NCI-H526 treated with DMSO at 0.1 percent for 48 hours (cell line): ENCODE data around the gene ATG16L1.

Experiments used
- DNase-seq: peaks from one replicate; lab custom pipeline; 2025; lab: John Stamatoyannopoulos, UW

ATG16L1 gene

GRCh38 chr2:233260661-233261060 is 9.2 kb downstream of the ATG16L1 start:
- DNase-seq: no peak

DNA sequence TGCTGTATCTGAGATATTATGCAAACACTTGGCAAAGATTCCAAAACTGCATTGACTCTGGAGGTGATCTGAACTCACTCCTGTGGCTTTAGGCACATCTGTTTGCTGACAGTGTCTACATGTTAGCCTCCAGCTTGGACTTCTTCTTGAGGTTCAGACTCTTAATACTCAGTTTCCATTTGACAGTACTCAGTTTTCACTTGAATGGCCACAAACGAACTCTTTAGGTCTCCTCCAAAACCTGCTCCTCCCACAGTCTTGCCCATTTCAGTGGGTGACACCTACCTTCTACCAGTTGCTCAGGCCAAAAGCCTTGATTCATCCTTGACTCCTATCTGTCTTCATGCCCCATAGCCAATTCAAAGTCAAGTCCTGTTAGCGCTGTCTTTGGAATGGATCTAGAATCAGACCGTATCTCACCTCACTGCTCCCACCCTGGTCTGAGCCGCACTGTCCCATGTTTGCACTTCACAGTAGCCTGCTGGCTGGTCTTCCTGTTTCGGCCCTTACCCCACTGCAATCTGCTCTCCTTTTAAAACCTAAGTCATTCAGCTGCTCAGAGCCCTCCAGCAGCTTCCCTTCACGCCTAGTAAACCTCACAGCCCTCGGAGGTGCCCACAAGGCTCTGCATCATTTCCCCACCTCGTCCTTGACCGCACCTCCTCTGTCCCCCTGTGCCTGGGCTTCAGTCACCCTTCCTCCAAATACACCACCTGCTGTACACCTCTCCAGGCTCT is 10.5 kb downstream of the ATG16L1 start:
- DNase-seq: no peak

DNA sequence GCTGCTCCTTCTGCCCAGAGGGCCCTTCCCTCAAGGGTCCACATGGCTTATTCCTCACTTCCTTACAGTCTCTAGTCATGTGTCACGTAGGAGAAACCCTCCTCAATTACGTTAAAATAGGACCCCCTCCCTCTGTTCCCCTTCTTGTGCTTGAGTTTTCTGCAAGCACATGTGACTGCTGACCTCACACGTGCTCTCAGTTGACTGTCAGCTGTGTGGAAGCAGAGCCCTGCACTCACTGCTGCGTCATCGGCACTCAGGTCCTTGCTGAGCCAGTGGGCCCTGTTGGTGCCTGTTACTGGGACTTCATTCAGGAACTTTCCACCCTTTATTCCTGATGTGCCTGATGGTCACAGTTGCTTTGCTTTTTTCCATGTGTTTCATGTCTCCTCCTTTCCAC is 11.1 kb downstream of the ATG16L1 start:
- DNase-seq: no peak

GRCh38 chr2:233263045-233263570 is 11.6 kb downstream of the ATG16L1 start:
- DNase-seq: no peak

DNA sequence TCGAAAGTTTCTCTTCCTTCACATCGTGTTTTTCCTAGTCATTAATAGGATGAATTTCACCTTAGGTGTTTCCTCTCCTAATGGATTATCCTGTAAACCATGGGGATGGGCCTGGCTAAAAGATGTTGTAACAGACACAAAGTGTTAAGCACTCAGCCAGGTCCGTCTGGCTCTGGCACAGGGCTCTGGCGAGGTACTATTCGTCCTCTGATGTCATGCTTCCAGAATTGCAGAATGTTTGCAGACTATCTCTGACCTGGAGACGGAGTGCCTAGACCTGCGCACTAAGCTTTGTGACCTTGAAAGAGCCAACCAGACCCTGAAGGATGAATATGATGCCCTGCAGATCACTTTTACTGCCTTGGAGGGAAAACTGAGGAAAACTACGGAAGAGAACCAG is 13.2 kb downstream of the ATG16L1 start:
- no peak for DNase-seq

- no peak for DNase-seq
Observed at GRCh38 chr2:233265899-233266431, 14.5 kb downstream of the ATG16L1 start.

DNA sequence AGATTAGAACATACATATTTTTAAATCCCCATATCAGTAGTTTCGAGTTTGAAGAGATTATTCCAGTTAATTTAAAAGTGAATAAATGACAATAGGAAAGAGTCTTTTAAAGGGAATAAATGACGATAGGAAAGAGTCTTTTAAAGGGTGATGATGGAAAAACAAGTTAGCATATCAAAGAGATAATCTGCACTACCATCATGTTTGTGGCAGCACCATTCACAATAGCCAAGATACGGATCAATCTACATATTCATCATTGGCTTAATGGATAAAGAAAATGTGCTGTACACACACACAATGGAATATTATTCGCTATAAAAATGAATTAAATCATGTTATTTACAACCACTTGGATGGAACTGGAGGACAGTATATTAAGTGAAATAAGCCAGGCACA is 15.0 kb downstream of the ATG16L1 start:
- no peak for DNase-seq

DNA sequence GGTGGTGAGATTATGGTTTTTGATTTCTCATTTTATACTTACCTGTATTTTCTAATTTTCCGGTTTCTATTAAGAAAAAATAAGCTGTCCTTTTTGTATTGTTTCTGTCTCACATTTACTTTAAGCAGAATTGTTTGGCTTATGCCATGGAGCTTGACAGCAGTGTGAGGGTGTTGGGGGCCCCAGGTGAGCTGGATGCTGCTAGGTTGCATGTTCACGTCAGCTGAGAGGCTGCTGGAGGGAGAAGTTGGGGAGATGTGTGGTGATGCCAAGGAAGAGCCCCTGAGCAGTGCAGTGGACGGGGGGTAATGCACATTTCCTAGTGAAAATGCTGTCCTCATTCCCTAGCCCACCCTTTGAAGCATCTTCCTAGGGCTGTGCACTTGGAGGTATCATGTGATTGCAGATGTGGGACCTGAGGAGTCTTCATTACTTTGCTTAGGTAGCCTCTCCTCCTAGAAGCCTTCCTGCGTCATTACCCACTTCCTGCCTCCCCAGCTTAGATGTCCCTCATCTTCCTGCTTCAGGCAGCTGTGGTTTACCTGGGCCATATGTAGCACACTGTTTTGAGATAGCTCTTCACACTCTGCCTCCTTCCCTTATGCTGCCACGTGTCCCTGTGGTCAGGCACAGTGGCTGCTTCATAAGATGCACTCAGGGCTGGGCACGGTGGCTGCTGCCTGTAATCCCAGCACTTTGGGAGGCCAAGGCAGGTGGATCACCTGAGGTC is 16.2 kb downstream of the ATG16L1 start:
- DNase-seq: no peak

DNA sequence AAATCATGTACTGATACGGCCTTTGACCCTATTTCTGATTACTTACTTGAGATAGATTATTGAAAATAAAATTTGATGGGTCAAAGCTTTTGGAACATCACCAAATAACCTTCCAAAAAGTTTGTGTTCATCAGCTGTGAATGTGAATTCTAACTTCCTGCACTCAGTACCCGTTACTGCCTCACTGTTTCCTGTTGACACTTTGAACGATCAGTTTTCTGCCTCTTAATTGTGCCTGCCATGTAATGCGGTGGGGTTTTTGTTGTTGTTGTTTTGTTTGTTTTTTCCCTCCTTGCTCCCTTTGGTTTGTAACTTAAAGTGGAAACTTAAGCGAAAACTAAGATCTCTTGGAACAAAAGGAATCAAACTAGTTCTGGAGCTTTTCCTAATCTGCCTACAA is 18.9 kb downstream of the ATG16L1 start:
- no peak for DNase-seq

GRCh38 chr2:233270951-233271350 is 19.5 kb downstream of the ATG16L1 start:
- peak; percentile 20 for DNase-seq

DNA sequence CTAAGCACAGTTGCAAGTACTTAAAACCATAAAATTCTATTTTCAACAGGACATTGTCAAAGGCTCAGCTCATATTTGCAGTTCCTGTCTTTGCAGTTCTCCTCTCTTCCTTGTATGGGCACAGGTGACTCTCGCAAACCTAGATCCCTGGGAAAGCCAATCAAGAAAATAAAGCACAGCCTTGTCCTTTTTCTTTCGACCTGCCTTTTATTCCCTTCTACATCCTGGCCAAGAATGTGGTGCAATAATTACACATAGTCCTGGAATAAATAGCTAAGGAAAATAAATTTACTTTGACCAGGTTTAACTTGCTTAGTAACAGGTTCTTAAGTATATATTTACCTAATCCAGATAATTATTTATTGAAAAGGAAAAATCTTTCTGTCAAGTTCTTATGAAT is 20.2 kb downstream of the ATG16L1 start:
- DNase-seq: no peak

DNA sequence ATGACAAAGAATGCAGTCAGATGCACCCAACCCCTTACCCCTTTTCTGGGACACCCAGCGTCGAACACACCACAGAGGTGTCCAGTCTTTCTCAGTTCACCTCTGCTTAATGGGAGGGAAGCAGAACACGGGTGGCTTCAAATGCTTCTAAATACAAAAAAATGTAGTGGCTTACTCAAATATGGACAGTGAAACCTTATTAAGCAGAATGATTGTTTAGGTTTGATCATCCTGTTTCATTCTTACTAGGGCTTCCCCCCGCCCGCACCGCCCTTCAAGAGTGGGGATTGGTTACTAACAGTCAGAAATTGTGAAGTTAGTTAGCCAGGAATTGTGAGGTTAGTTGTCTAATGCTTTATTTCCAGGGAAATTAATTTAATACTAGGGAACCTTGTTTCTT is 21.6 kb downstream of the ATG16L1 start:
- no peak for DNase-seq

DNA sequence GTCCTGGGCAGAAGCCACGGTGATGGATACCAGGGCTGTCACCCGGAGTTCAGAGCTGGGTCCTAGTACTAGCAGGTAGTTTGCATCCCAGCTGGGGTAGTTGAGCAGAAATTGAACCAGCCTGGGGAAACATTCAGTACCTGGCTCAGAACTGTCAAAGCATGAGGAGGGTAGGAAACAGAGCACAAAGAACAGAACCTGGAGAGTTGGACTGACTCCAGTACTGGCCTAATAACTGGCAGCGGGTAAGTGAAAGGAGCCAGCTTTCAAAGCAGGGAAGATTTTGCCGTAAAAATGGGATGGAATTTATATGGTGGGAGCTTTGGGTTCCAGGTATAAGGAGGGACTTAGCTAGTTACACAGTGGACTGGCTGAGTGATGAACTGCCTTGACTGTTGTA is 23.8 kb downstream of the ATG16L1 start:
- DNase-seq: no peak

DNA sequence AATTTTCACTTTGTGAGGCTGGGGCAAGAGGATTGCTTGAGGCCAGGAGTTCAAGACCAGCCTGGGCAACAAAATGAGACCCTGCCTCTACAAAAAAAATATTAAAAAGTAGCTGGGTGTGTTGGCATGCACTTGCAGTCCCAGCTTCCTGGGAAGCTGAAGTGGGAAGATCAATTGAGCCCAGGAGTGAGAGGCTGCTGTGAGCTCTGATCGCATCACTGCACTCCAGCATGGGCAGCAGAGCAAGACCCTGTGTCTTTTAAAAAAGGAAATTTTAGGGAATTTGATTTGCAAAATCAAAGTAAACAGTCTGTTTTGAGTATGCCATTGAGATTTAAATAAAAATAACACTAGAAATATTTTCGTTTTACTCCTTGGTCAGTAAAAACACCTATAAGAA is 27.4 kb downstream of the ATG16L1 start:
- DNase-seq: no peak

GRCh38 chr2:233280114-233280693 is 28.7 kb downstream of the ATG16L1 start:
- DNase-seq: no peak

GRCh38 chr2:233281553-233281952 is 30.1 kb downstream of the ATG16L1 start:
- DNase-seq: no peak

DNA sequence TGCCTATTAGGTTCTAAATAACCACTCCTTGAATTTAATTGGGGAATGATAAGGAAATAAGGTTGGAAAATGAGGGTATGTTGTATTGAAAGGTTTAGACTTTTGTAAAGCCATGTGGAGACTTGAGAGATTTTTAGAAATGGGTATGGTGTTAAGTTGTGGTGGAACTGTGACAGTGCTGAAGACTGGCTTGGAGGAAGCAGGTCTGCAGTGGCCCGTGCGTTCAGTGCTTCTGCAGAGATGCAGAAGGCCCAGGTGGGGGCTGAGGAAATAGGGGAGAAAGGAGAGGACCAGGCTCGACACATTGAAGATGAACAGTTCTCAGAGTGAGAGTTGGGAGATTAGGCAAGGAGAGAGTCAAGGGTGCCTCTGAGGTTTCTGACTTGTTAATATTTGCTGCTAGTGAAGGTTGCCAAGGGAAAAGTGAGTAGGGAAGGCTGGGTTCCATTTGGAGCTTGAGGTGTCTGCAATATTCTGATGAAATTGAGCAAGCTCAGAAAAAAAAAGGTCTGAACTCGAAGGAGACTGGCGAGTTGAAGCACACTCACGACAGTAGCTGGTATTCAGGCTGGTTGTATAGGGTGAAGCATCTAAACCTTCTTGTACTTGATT is 30.6 kb downstream of the ATG16L1 start:
- DNase-seq: no peak

- no peak for DNase-seq
Observed at GRCh38 chr2:233285921-233286320, 34.4 kb downstream of the ATG16L1 start.

- no peak for DNase-seq
Observed at GRCh38 chr2:233287871-233288270, 36.4 kb downstream of the ATG16L1 start.

GRCh38 chr2:233288663-233289062 is 37.2 kb downstream of the ATG16L1 start:
- peak; percentile 43 for DNase-seq

DNA sequence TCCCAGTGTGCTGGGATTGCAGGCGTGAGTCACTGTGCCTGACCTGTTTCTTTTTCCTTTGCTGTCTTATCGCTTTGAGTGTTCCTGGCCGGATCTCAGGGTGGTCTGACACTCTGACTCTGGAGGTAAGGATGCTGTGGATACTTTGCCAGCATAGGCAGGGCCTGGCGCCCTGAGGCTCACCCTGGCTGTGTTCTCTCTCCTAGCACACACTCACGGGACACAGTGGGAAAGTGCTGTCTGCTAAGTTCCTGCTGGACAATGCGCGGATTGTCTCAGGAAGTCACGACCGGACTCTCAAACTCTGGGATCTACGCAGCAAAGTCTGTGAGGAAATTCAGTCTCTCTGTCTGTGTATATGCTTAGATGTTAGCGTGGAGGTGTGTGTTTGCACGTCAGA is 38.2 kb downstream of the ATG16L1 start:
- DNase-seq: no peak
